COLO829 (cell line): Measurements from ENCODE around the gene SORD.
"Not testable (repeated sequence)": the region's sequence is repeated elsewhere in the genome, so short reads cannot be mapped to it uniquely, and the experiment has no call there.

Experiments used
- DNase-seq: peaks from one replicate; pipeline ENCODE4 v3.0.0; 2012; ENCODE audit warnings: low spot score

Gene SORD

DNA sequence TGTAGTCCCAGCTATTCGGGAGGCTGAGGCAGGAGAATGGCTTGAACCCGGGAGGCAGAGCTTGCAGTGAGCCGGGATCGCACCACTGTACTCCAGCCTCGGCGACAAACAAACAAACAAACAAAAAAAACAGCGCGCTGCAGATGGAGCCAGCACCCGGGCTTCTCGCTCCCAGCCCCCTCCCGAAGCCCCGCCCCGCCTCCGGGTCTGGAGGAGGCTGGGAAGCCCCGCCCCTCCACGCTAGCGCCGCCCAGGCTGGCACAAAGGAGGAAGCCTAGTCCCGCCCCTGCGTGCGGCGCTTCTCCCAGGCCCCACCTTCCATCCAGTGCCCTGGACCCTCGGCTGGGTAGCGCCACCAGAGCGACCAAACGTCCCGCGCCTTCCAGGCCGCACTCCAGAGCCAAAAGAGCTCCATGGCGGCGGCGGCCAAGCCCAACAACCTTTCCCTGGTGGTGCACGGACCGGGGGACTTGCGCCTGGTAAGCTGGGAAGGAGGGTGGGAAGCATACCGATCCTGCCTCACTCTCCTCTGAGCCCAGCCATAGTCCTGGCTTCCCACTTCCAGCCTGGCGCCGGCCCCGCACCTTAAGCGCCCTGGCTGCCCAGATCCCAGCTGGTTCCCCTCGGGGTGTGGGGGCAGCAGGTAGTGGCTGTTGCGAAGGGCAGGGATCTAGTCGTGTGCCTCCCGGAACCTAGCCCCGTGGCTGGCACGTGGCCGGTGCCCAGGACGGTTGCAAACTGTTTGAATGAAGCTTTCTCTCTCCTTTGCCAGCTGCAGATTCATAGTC is at the start of gene SORD:
TSS of gene SORD (plus strand) at position 325 of the 788 bp plus-strand sequence. CDS start at position 414, 89 bp downstream.
- DNase-seq = peak; percentile 70

DNA sequence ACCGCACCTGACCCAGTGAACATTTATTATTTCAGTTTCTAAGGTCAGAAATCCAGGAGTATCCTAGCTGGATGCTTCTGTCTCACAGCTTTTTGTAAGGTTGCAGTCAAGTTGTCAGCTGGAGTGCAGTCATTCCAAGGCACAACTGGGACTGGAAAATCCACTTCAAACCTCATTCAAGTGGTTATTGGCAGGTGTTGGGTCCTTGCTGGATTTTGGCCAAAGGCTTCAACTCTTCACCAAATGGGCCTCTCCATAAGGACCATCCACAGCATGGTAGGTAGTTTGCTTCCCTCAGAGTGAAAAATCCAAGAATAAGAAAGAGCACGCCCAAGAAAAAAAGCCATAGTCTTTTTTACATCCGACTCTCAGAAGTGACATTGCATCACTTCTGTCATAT is 46.8 kb upstream of the SORD start:
- DNase-seq = not testable (repeated sequence)

DNA sequence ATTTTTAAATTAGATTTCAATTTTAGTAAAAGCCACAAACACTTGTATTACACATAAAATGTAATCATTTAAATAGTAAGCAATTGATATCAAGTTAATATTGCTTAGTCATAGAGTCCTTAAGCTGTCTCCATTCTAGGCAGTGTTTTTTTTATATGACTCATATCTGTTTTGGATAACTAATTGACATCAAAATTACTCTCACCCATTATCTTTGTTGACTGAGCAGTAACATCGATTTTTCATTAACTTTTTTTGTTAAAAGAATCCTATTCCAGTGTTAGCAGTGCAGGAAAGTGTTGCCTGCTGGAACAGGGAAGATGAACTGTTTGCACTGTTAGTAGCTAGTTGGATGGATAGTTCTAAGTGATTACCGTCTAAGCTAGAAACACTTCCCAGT is 45.2 kb upstream of the SORD start:
- DNase-seq = not testable (repeated sequence)

DNA sequence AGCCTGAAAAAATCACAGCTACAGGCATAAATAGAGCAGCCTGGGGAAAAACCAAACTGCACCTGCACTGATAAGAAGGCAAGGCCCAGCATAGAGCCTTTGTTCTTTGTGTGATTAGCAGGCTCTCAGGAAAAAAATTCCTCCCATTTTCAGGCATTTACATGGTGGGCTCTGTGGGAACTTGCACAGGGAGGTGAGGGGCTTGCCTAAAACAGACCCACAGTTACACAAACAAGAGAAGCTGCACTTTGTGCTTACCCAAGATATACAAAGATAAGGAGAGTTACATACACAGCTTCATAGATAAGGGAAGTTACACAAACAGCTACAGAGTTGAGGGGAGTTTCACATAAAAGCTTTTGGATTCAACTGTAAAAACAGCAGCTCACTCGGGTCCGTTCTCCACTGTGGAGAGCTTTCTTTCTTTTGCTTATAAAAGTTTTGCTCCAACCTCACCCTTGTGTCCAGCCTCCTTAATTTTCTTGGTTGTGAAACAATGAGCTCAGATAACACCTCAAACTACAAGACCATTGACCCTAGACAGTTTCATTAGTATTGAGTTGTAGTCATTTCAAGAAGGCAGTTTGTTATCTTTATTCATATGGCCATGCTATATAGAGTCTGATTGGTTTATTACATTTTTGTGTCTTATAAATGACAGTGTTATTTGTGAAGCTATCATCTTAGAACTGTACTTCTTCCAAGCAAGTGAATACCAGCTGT is 43.2 kb upstream of the SORD start:
- not testable (repeated sequence) for DNase-seq

DNA sequence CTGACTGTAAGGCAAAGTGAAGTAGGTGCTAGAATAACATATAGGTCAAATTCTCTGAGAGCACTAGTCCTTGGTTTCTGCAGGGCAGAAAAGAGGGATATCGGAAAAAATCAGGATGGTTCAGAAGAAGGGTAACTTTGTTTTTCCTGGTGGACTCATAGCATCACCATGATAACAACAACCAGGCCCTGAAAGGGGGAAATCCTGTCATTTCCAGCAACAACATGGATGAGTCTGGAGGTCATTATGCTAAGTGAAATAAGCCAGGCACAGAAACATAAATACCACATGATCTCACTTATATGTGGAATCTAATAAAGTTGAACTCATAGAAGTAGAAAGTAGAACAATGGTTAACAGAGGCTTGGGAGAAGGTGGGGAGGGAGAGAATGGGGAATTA is 38.9 kb upstream of the SORD start:
- not testable (repeated sequence) for DNase-seq

DNA sequence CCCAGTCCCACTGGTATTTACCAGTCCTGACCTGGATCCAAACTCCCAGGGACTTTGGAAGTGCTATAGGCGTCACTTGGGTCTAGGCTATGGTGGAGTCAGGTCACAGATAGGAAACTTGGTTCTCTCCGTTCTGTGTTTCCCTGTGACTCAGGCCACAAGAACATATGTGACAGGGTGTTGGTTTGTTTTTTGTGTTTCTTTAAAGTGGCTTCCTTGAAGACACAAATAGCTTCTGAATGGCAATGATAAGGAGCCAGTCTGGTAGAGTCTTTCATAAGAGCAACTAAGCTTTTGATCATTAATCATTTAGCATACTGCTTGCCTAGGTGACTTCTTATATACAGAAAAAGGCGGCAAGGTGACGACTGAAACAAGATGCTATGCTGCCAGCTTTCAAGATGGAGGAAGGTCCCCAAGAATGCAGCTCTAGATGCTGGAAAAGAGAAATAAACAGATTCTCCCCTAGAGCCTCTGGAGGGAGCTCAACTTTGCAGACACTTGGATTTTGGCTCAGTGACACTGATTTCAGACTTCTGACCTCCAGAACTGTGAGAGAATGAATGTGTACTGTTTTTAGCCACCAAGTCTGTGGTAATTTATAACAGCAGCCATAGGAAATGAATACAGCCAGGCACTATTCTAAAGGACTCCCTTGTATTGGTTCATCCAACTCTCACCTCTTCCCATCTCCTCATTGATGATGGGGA is 36.5 kb upstream of the SORD start:
- not testable (repeated sequence) for DNase-seq

DNA sequence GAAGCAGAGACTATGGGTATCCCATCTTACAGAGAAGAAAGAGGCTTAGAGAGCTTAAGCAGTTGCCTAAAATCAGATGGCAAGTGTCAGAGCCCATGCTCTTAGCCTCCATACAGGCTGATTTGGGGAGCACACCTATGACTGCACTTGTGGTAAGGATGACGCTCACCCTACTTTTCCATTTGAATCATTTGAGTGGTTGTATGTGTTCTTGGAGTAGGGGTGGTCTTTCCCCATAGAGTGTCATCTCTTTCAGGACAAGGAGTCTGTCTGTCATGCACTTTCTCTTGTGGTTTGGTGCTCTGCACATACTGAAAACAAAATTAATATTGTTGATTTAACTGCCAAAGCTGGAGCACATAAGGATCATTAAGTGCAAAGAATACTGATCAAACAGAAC is 35.3 kb upstream of the SORD start:
- DNase-seq = not testable (repeated sequence)

DNA sequence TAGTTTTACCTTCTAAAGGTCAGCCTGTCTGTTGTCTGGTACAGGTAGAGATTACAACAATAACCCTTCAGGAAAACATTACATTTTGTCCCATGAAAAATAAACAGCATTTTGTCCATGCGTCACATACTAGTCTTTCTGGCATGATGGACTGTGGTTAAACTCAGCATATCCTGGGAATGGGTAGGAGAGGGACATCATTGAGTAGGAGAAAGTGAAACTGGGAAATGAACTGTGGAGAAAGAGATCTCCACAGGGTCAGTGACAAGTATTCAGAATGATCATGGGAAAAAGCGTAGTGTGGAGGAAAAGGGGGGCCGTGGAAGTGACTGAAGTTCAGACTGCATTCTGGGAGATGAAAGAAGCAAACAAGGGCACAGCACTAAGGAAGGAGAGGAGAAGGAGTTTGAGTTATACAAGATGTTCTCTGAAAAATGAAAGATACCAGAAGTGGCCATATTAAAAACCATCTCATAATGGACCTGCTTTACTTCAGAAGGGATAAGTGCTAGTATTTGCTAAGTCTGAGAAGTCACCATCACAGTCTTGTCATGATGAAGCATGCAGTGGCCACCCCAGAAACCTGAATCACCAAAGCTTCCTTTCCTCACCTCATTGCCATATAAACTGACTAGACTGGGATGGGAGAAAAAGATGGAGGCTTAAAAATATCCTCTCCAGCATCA is 34.7 kb upstream of the SORD start:
- not testable (repeated sequence) for DNase-seq

DNA sequence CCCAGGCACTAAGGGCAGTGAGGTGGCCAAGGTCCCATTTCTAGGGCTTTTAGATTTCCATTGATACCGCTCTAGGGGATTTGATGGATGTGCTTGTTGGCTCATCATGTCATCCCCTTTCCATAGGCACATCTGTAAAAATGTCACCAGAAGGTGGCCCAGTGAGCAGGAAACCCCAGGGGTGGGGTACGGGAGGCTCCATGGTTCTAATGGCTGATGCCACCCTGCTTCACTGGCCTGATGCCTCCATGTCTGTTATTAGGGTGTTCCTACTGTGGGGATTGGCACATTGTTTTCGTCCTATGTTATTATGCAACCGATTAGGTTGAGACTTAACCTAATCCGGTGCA is 34.1 kb upstream of the SORD start:
- not testable (repeated sequence) for DNase-seq

DNA sequence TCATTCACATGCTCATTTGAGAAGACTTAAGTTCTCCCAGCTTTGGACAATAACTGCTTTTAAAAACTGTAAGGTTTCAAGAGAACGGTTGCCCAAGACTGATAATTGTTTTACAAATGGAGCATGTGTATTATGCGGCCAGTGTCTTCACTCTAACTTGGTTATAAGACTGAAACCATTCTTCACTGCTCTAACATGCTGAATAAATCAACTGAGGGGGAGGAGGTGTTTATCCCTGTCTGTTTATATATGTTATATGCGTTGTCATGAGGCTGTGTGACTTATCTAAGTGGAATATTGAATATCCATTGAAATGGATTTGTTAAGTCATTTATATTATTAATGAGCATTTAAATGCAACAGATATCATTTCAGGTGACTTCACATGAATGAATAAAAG is 25.4 kb upstream of the SORD start:
- DNase-seq = not testable (repeated sequence)

DNA sequence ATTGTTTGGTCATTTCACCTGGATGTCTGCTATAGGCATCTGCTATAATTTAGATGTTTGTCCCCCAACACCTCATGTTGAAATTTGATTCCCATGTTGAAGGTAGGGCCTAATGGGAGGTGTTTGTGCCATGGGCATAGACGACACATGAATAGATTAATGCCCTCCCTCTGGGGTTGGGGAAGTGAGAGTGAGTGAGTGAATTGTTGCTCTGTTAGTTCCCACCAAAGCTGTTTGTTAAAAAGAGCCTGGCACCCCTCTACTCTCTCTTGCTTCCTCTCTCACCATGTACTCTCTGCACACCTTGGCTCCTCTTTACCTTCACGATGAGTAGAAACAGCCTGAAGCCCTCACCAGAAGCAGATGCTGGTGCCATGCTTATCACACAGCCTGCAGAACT is 23.9 kb upstream of the SORD start:
- DNase-seq = no peak

DNA sequence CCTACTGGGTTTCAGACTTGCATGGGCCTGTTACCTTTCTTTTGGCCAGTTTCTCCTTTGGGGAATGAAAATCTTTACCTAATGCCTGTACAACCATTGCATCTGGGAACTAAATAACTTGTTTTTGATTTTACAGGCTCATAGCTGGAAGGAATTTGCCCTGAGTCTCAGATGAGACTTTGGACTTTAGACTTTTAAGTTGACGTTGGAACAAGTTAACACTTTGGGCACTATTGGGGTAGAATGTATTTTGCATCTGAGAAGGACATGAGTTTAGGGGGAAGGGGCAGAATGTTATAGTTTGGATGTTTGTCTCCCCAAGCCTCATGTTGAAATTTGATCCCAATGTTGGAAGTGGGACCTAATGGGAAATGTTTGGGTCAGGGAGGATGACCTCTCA is 21.8 kb upstream of the SORD start:
- DNase-seq = not testable (repeated sequence)

DNA sequence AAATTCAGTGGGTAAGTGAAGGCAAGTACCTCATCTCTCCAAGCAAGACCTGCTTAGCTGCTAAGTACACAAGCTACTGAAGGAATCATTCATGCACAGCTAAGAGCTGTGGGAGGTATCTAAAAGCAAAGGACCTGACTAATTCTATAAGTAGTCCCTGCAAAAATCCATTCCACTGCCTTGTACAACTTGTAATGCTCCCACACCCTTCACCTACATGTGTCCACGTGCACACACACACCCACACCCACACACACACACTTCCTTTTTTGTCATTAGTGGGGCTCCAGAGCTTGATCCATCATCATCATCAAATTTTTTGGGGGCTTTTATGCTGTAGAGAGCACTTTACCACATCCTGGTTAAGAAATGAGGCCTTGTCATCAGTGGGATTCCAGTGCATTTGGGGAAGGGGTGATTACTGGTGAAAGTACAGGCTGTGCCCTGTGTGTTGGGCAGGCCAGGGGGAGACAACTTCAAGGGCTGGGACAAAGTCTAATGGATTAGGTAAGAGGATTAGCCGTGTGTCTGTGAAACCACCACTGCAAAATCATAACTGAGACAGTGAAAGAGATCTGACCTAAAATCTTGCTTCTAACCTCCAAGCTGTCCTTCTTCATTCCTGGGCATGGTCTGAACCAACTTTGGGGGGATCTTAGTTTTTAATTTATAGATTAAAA is 19.1 kb upstream of the SORD start:
- not testable (repeated sequence) for DNase-seq

DNA sequence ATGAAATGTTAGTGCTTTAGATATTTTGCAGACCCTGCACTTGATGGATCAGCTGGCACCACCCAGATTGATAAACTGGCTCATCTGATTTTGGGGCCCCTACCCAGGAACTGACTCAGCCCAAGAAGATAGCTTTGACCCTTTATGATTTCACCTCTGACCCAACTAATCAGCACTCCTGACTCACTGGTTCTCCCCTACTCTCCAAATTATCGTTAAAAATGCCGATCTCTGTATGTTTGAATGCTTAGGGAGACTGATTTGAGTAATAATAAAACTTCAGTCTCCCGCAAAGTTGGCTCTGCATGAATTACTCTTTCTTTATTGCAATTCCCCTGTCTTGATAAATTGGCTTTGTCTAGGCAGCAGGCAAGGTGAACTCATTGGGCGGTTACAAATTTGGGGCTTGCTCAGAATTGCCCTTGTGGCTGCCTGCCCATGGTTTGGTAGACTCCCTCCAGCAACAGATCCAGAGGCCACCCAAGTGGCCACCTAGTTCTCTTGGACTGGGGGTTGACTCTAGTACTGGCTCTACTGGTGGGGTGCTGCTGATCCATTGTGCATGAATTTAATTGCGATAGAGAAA is 18.3 kb upstream of the SORD start:
- DNase-seq = not testable (repeated sequence)

DNA sequence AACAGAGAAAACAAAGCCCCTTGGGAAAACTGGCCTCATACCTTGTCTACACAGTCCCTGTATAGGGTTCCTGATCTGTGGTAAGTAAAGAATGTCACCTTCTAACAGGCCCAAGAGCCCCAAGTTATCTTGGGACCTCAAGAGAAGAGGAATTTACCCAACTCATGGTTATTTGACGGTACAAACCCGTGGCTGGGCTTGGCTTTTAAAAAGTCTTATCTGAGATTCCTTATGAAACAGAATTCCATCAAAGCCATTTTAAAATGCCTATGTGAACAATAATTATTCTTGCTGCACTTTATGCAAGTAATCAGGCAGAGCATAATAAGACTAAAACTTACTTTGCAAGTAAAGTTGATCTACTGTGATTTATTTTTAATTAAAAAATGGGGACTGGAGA is 13.9 kb upstream of the SORD start:
- DNase-seq = no peak

DNA sequence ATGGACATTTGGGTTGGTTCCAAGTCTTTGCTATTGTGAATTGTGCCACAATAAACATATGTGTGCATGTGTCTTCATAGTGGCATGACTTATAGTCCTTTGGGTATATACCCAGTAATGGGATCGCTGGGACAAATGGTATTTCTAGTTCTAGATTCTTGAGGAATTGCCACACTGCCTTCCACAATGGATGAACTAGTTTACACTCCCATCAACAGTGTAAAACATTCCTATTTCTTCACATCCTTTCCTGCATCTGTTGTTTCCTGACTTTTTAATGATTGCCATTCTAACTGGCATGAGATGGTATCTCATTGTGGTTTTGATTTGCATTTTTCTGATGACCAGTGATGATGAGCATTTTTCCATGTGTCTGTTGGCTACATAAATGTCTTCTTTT is 7.9 kb upstream of the SORD start:
- DNase-seq = not testable (repeated sequence)

DNA sequence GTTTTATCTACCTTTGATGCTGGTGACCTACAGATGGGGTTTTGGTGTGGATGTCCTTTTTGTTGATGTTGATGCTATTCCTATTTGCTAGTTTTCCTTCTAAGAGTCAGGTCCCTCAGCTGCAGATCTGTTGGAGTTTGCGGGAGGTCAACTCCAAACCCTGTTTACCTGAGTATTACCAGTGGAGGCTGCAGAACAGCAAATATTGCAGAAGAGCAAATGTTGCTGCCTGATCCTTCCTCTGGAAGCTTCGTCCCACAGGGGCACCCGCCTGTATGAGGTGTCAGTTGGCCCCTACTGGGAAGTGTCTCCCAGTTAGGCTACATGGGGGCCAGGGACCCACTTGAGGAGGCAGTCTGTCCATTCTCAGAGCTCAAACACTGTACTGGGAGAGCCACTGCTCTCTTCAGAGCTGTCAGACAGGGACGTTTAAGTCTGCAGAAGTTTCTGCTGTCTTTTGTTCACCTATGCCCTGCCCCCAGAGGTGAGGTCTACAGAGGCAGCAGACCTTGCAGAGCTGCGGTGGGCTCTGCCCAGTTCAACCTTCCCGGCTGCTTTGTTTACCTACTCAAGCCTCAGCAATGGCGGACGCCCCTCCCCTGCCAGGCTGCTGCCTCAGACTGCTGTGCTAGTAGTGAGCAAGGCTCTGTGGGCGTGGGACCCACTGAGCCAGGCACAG is 2.6 kb upstream of the SORD start:
- not testable (repeated sequence) for DNase-seq

DNA sequence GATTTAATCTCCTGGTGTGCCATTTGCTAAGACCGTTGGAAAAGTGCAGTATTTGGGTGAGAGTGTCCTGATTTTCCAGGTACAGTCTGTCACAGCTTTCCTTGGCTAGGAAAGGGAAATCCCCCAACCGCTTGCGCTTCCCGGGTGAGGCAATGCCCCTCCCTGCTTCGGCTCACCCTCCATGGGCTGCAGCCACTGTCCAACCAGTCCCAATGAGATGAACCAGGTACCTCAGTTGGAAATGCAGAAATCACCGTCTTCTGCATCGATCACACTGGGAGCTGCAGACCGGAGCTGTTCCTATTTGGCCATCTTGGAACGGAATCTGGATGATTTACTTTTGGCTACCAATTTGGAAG is 2.1 kb upstream of the SORD start:
- DNase-seq = not testable (repeated sequence)

DNA sequence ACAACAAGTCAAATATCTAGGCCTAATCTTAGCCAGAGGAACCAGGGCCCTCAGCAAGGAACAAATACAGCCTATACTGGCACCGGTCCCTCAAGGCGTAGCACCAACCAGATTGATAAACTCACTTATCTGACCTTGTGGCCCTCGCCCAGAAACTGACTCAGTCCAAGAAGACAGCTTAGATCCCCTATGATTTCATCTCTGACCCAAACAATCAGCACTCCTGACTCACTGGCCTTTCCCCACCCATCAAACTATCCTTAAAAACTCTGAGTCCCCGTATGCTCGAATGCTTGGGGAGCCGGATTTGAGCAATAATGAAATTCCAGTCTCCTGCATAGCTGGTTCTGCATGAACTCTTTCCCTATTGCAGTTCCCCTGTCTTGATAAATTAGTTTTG is 1.6 kb upstream of the SORD start:
- no peak for DNase-seq

DNA sequence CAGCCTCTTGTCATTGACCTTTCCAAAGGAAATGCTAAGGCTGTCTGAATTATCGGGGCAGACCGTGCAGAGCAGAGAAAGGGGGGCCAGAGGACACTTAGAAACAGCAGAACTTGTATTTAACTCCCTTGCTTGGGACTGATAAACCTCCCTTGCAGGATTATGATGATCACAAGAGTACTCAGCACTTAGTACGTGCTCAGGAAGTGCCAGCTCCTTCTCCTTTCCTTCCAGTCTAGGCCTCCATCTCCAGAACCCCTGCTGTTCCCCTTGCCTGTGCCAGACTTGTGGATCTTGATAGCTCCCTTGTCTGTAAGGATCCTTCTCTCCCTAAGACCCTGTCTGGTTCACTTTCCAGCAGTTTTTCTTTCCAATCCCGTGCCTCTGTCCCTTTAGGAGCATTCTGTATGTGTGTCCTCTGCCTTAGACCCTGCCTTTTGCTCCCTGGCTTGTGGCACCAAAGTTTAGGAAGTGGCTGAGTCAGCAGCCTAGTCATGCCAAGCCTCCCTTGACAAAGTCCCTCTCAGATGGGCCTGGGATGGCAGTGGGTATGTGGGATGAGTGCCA is 747 bp downstream of the SORD start:
- no peak for DNase-seq
